Activated T-cell treated with anti-CD3 and anti-CD28 coated beads, Interleukin-2, amount 50 U/mL, for 1 hour (primary cell): ENCODE measurements around the gene DEPDC7.
A peak's percentile ranks its signal among the peaks of the same experiment; 100 is the strongest.
"Not testable (repeated sequence)": the region's sequence is repeated elsewhere in the genome, so short reads cannot be mapped to it uniquely, and the experiment has no call there.

ENCODE experiments used
- DNase-seq: peaks from one replicate; pipeline ENCODE4 v3.0.0-alpha.2; 2020

The DEPDC7 gene

DNA sequence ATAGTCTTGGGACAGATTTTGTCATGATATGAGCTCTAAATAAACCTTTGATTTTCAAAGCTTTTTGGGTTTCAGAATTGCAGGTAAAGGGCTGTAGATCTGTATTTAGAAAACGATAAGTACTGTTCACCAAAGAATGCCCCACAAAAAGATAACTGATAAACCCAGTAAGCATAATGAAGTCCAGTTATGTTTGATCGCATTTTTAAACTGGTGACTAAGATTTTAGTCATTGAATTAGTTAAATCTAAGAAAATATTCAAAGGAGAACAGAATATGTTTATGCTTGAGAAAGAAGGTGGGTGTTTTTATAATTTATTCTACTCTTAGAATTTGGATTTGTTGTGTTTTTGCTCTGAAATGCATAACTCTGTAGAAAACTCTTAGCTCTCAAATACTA is 11.6 kb downstream of the DEPDC7 start:
- DNase-seq = no peak

DNA sequence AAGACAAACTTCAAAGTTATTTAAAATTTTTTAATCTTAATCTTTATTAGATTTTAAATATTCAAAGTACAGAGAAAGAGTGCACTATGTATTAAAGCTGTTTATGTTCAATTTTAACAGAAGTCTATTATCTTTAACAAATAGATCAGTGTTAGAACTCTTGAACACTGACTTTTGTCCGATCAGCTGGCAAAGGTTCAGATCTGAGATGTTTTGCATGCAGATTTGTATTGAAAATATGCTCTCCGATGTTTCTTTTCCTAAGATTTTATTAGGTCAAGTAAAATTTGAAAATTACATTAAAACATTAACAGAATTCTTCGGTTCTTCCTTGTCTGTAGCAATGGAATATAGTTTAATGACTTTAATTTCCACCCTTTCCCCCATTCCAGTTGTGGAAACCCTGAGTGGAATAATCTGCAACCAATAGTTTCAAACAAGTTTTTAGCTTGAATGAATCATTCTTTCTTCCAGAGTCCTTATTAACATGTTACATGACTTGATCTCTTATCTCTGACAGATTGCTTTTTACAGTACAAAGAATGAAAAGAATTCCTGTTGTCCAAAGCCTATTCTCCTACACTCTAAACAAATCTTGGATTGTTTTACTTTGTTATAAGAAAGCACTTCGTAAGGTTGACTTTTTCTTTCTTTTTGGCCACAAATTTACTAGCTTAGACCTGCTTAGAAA is 12.3 kb downstream of the DEPDC7 start:
- DNase-seq = no peak

DNA sequence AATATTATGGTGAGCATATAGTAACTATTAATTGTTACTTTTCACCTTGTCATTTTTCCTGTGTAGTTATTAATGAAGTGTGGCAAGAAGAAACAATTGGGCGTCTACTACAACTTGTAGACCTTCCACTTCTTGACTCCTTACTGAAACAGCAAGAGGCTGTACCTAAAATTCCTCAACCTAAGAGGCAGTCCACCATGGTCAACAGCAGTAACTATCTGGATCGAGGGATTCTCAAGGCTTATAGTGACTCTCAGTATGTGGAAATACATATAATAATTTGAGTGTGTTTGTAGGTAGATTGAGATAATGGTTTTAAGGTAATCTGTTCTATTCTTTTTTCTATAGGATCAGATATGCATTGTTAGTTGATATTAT is 12.8 kb downstream of the DEPDC7 start:
- DNase-seq = no peak

DNA sequence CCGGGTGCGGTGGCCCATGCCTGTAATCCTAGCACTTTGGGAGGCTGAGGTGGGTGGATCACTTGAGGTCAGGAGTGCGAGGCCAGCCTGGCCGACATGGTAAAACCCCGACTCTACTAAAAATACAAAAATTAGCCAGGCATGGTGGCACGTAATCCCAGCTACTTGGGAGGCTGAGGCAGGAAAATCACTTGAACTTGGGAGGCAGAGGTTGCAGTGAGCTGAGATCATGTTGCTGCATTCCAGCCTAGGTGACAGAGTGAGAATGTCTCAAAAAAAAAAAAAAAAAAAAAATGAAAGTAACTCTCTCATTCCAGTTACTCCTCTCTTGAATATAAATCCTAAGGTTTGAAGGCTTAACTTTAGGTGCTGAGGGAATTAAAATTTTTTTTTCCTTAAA is 13.5 kb downstream of the DEPDC7 start:
- not testable (repeated sequence) for DNase-seq

DNA sequence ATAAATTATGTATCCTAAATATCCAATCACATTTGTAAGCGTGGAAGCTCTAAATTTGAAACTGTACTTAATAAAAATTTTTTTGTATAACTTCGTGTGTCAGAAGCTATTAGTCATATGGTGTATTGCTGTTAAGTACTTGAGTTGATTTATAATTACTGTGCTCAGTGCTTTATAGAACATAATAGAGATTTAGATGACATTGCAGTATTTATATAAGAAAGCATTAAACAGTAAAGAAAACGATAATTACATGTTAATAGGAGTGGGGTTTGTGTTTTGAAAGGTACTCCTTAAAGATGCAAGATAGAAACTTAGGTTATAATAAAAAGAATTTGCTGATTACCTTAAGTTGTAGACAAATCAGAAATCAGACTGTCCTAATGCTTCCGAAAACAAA is 17.8 kb downstream of the DEPDC7 start:
- DNase-seq = no peak

DNA sequence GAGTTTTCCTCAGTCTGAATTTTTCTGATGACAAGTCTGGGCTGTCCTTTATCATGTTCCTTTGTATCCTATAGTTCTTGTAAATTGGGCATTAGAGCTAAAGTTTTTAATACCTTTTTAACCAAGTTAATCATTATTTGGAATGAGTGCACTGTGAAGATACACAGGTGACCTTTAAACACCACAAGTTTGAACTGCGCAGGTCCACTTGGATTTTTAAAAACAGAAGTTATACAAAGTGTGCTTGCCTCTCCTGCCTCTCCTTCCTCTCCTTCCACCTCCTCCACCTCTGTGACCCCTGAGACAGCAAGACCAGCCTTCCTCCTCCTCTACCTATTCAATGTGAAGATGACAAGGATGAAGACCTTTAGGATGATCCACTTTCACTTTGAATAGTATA is 19.3 kb downstream of the DEPDC7 start:
- no peak for DNase-seq

DNA sequence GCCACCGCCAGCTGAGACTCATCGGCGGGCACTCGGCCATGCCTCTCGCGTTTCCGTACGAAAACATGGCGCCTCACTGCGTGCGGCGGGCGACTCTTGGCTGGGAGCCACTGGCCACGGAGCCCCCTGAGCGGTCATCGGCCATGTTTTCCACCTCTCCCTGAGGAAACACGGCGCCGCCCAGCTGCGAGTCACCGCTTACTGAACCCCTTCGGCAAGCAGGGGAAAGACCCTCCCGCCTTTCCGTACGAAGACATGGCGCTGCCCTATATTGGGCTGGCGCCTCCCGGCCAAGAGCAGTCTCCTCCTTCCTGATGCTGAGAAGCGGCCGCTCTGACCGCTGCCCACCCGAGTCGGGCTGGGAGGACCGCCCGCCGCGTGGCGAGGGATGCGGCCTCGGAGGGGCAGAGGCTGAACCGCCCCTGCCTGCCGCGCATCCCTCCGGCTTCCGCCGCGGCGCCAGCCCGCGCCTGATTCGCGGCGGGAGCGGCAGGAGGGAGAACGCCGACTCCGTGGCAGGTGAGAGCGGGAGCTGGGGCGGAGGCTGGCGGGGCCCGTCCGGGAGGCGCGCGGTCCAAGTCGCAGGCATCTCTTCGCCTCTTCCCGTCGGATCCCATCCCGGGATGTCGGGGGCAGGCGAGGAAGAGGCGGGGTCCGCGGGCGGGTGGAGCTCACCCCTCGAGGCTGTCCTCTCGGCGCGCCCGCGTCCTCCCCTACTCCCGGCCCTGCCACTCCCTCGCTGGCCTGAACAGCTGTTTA is 23.8 kb downstream of the DEPDC7 start, which contains the start of gene TCP11L1:
Gene TCP11L1, plus strand, starts transcription at position 299 of the 759 bp plus-strand sequence. CDS start 4,202 bp downstream, outside the sequence.
- peak; percentile 83 for DNase-seq

DNA sequence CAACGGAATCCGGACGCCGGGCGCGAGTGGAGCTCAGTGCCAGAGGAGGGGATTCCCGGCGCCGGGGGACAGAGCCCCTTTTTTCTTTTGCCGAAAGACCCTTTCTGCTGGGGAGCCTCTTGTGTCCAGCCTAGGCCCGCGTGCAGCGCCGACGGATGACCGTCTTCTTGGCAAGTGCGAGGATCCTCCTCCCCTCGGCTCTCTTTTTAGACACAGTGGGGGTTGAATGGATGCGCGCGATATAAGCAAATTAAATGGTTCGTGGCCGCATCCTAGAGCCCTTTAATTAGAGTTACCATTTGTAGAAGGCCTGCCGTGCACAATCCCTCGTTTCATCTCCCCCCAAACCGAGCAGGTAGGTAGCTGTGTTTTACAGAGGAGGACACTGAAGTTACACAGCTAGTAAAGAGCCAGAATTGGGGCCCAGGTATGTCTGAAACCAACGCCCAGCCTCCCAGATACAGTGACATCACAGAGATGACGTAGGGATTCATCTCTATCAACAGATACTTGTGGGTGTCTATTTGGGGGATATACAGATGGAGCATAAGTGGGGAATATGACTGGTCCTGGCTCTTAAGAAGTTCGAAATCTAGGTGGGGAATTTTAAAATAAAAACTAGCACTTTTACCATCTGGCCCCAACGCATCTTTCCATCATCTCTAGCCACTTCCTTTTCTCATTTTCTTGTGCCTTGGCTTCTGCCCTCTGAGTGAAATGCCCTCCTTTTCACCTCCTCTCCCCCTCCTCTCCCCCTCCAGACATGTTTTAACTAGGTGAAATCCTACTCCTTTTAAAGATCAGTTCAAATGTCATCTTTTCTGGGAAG is 24.6 kb downstream of the DEPDC7 start:
- peak; percentile 38 for DNase-seq

DNA sequence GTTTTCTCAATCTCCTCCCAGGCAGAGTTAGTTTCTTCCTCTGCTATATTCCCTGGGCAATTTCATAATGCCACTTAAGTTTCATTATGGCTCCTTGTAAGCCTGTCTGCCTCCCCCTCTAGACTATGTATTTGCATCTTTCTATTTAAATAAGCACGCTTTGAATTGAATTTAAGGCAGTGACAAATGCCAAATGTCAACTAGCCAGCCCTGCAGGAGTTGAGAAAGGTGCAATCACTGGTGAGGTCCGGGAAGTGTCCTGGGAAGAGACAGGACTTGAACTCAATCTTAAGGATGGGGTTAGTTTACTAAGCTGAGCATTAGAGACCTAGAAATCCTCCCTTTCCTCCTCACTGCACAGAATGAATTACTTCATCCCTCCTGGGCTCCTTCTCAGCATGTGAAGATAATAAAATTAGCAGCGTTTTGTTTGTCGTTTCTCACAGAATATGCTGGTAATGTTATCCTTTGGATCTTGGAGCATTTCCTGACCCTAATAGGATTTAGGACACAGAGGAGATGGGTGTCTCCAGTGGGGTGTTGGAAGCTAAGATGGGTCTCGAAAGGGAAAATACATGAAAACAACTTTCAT is 25.3 kb downstream of the DEPDC7 start:
- no peak for DNase-seq

DNA sequence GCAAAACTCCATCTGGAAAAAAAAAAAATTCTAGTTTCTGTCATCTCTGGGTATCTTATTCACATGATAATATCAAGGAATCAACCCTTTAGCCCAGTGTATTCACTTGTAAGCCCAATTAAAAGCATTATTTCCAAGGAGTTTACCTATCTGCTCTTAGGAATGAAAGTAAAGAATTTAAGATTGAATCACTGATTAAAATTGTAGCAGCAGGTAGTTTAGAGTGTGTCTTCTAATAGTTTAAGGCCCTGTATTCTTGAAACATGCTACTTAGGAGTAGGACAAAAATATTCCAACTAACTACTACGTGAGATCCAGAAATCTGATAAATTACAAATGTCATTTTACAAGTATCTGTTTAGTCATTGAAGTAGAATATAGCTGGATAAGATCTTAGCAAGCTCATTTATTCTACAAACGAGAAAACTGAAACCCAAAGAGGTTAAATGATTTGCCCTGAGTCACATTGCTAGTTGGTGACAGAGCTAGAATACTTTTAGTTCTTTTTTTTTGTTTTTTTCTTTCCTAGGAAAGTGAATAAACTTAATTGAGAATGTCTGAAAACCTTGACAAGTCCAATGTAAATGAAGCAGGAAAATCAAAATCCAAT is 27.6 kb downstream of the DEPDC7 start:
- DNase-seq = no peak

DNA sequence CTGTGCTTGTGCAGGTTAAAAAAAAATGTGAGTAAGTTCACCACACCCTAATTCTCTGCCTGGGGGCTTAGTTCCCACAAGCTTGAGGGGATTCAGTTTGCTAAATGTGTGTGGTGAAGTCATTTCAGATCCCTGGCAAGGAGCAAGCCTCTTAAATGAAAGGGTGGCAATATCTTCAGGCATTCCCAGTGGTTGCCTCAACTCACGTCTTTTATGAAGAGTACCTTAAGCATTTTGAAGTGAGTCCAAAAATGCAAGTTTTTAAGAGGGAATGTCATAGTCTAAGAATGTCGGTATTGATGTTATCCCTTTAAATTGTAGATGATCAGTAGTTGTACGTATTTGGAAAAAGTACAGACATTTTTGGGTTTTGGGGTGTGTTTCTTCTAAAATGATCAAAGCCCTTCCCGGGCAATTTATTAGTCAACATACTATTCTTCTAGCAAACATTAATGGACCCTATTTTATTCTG is 28.6 kb downstream of the DEPDC7 start:
- no peak for DNase-seq

DNA sequence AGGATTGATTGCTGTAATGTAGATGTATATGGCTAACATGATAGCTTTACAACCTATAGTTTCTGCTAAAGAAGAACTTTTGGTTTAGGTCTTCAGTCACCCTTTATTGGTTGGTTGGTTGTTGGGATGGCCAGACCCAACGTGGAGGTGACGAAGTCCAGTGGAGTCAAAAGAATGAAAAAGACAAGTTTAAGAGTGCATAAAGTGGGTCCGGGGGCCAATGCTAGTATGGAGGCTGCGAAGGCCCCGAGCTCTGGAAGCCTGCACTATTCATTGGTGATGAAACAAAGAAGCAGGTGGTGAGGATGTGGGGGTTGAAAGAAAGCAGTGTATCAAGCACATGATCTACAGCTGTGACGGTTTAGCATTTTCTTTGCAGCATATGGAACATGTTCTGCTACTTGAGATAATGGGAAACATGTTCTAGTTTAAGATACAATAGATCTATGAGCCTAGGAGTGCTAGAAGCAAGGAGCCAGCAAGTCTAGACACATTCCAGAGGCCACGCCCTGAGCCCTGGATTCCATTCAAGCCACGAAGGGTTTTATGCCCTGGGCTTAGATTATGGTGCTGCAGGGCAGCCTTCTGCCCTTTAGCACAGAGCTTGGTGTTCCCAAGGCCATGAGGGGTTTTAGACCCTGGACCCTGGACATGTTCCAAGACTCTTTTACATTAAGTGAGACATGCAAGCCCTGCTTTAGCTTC is 30.0 kb downstream of the DEPDC7 start:
- no peak for DNase-seq

DNA sequence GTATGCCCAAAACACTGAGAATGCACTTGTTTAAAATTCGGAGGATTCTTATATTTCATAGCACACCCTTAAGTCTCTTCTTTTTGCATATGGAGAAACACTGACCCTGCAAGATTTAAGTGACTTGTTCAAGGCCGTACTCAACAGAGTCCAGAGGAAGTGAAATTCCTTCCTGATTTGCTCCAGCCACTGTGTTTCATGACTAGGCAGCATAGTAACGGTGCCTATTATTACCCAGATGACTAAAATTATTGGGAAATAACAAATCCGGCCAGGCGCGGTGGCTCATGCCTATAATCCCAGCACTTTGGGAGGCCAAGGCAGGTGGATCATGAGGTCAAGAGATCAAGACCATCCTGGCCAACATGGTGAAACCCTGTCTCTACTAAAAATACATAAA is 33.0 kb downstream of the DEPDC7 start:
- DNase-seq = not testable (repeated sequence)

DNA sequence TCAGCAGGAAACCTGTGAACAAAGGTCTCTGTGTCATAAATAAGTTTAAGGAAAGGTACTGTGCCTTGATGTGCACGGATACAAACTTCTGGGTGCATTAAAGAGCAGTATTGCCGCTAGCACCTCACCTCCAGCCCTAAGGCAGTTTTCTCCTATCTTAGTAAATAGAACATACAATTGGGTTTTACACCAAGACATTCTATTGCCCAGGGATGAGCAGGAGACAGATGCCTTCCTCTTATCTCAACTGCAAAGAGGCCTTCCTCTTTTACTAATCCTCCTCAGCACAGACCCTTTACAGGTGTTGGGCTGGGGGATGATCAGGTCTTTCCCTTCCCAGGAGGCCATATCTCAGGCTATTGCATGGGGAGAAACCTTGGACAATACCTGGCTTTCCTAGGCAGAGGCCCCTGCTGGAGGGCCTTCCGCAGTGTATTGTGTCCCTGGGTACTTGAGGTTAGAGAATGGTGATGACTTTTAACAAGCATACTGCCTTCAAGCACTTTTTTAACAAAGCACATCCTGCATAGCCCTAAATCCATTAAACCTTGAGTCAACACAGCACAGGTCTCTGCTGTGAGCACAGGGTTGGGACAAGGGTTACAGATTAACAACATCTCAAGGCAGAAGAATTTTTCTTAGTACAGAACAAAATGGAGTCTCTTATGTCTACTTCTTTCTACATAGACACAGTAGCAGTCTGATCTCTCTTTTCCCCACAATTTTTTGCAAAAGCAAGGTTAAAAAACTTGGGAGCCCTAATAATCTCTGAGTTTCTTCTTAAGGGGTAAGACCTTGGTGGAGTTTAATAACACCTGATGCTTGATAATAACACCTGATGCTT is 34.1 kb downstream of the DEPDC7 start:
- DNase-seq = not testable (repeated sequence)

DNA sequence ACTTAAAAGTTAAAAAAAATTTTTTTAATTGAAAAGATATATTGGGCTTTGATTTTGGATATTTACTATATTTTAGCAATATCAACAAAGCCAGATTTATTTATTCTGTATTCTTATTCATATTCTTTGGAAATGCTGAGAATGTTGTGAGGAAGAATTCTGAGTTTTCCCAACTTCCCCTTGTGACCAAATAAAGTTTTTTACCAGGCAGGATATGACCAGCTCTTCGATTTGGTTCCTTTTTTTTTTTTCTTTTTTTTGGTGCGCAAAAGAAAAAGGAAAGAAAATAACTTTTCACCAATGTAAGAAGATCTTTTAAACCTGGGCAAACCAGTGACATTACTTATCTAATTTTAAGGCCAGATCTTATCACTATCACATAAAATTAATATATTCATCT is 36.6 kb downstream of the DEPDC7 start:
- DNase-seq = no peak

DNA sequence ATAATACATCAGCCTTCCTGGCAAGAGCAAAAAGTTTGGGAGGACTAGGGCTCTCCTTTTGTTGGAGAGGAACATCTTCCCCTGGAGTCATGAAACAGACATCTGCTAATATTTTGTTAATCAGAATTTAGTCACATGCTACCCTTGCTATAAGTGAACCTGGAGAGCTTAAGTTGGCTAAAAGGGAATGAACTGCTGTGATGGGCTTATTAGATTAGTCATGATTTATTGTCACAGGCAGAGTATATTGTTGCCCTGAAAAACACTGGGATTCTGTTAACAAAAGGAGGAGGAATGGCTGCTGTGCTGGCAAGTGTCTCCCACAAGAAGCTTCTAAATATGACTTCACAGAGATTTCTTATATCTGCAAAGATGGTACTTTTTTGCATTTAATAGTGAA is 39.7 kb downstream of the DEPDC7 start:
- no peak for DNase-seq

DNA sequence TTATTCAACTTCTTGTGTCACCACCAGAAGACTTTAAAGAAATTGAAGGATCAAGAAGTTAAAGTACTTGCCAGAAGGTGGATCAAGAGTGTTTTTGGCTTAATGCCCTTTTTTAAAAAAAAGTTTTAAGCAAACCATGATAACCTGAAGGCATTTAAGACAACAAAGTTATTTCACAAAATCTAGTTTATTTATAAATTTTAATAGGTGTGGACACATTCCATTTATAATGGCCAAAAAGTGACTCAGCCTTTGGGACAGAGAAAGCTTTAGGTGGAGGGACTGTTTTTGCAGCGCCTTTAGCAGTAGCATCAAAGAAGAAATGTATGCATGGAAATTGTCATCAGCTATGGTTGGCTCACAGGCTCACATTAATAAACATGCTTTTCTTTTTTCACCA is 41.6 kb downstream of the DEPDC7 start:
- DNase-seq = no peak

DNA sequence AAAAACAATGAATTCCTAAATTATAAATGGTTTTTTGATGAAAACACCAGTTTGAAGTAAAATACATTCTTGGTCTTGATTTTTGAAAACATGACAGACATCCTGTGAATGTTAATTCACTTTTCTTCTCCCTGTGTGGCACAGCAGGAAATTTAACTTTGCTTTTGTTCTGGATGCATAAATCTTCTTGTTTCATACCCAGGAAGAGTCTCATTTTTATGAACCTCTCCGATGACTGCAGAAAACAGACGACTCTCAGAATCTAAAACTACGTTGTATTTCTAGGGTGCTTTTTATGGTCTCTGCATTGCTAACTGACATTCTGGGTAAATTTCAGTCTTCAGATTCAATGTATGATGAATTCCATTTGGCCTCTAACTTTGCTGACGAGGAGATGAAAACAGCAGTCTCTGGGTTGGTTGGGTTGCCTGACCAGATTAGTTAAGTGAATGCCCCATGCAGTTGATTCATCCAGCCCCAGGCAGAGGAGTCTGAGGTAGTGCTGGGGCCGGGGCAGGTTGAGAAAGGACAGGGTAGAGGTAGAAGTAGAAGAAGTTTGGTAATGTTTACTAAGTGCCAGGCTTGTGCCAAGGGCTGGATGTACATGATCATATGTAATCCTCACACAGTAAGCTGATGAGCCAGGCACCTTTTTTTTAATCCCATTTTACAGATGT is 43.8 kb downstream of the DEPDC7 start:
- DNase-seq = no peak

DNA sequence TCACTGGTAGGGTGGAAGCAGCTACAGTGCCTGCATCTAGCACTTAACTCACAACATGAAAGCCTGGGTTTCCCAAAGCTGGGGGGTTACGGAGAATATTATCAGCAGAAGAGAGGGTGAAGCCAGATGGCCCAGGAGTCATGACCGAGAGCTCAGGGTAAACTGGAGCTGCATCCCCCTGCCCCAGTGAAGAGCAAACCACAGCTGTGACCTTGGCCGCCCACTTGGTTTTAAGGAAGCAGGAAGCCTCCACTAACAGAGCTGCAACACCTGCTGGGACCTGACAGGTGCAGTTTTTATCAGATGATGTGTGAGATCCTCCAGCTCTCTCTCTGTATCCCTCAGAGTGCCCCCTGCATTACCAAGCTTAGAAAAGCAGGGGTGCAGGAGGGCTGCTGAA is 44.6 kb downstream of the DEPDC7 start:
- DNase-seq = no peak

DNA sequence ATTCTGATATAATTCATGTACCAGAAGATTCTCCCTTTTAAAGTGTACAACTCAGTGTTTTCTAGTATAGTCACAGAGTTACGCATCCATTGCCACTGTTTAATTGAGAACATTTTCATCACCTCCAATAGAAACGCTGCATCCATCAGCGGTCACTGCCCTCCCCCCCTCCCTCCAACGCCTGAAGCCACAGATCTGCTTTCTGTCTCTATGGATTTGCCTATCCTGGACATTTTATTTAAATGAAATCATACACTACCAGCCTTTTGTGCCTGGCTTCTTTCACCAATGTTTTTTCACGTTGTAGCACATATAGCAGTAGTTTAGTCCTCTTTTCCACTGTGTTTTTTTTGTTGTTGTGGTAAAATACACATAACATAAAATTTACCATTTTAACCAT is 46.5 kb downstream of the DEPDC7 start:
- DNase-seq = no peak
